ENCODE data around the gene NEURL4. TPM values are rescaled to one million over a fixed set of nuclear protein-coding genes. Genes with fewer than 3 reads are reported as not detected.

NEURL4 gene
- total and polyA plus RNA-seq, 2 donors (not counting 1 experiment from before 2014, with no cell fraction given), result 54.6 to 85.2 TPM

DNA sequence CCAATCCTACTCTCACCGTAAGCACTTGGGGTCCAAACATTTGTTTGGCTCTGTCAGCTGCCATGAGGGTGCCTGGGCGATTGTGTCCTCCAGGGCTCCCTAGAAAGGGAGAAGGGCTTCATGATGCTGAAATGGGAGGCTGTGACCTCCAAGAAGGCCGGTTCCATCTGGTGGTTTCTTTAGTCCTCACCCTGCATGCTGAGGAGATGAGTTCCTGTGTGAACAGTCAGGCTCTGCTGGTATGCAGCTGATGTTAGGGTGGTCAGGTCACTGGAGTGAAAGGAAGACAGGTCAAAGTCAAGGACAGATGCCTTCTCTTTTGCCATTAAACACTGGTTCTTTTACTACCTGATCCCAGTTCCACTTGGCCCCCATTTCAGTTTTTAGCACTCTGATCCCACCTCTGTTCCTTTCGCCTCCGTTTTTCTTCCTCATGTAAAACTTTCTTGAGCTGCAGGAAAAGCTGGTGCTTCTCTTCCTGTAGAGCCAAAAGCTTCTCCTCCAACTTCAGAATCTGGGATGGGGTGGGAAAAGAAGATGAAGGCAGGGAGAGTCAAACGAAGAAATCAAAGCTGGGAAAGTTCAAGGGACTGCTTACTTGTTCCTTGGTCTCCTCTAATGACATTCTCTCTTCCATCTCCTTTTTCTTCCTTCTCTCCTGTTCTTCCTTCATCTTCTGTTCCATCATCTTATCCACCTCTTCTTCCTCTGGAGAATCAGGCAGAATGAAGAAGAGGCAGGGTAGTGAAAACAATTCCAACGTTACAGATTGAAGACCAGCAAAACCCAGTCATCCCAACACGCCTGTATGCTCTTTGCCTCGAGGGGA is 15.0 kb downstream of the NEURL4 start:
- no peak for DNase-seq
- no peaks in the 10 kb centered on the region for H3K9me3 Mint-ChIP-seq (ENCODE audit: insufficient read depth)
- no peaks in the 10 kb centered on the region for H3K27me3 ChIP-seq (replicated peaks in 1 of 4; ENCODE audit: control extremely low read depth in 1 of 4, control insufficient read depth in 3 of 4, insufficient read depth in 4 of 4, low read length in 3 of 4)
- no peaks in the 10 kb centered on the region for H3K9me3 ChIP-seq (ENCODE audit: control extremely low read depth in 1 of 3, control insufficient read depth in 2 of 3, insufficient read depth in 1 of 3, low read length in 2 of 3)
- peak overlapping the region; percentile 73 to 90 (median 82) for H3K4me3 ChIP-seq (ENCODE audit: control extremely low read depth in 1 of 5, extremely low read depth in 1 of 5, insufficient read depth in 1 of 5, low read depth in 2 of 5, low read length in 4 of 5)
- H3K4me3 Mint-ChIP-seq, result peak overlapping the region; percentile 87
- intact Hi-C loops (cut with micrococcal nuclease), result loop anchor here (2.0 kb wide), 1 partner anchor 39 kb away; the partner anchor contains the start of gene KCTD11
- peaks cover 55% of the 10 kb centered on the region for H4K20me1 ChIP-seq (ENCODE audit: control insufficient read depth, insufficient read depth, low read length, poor library complexity, severe bottlenecking)
- no peaks in the 10 kb centered on the region for H3K27me3 Mint-ChIP-seq
- no peak for TF ChIP-seq EZH2 (IDR thresholded peaks at IDR 0.05; ENCODE audit: borderline replicate concordance, insufficient read depth, low read depth, low read length, poor library complexity, severe bottlenecking)
- TF ChIP-seq, protein P1, sequence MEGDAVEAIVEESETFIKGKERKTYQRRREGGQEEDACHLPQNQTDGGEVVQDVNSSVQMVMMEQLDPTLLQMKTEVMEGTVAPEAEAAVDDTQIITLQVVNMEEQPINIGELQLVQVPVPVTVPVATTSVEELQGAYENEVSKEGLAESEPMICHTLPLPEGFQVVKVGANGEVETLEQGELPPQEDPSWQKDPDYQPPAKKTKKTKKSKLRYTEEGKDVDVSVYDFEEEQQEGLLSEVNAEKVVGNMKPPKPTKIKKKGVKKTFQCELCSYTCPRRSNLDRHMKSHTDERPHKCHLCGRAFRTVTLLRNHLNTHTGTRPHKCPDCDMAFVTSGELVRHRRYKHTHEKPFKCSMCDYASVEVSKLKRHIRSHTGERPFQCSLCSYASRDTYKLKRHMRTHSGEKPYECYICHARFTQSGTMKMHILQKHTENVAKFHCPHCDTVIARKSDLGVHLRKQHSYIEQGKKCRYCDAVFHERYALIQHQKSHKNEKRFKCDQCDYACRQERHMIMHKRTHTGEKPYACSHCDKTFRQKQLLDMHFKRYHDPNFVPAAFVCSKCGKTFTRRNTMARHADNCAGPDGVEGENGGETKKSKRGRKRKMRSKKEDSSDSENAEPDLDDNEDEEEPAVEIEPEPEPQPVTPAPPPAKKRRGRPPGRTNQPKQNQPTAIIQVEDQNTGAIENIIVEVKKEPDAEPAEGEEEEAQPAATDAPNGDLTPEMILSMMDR (IDR thresholded peaks at IDR 0.05), result no peak
- WGBS (ENCODE audit: insufficient coverage), result 49% methylated on average over 6 of the region's 9 CpGs
- H3K27ac Mint-ChIP-seq, result peak overlapping the region; percentile 93
- H3K4me2 ChIP-seq (replicated peaks; ENCODE audit: low read depth, low read length, poor library complexity, severe bottlenecking), result peak overlapping the region; percentile 91
- ChIA-PET CTCF (interaction anchor here (1.0 to 2.2 kb wide), 10 partner anchors 8 to 268 kb away, joined by 3 to 19 read pairs (median 5); partner anchors contain the start of gene NEURL4), POLR2A (interaction anchor here (0.9 to 1.5 kb wide), 3 partner anchors 15 to 170 kb away, joined by 3 to 7 read pairs (median 4); partner anchors contain the start of genes NEURL4 and POLR2A)
- peaks cover 61% of the 10 kb centered on the region for H3K79me2 ChIP-seq (ENCODE audit: control insufficient read depth, insufficient read depth, low read length)
- peak overlapping the region; percentile 90 for H3K9ac ChIP-seq (ENCODE audit: low read length)
- H2AFZ ChIP-seq (ENCODE audit: insufficient read depth, low read depth, low read length, poor library complexity, severe bottlenecking), result no peak overlapping the region
- H3K4me1 Mint-ChIP-seq, result peaks cover 63% of the 10 kb centered on the region
- ATAC-seq (ENCODE audit: low read depth), result no peak
- H3K27ac ChIP-seq (ENCODE audit: low read length in 2 of 2), result peak overlapping the region; percentile 78 to 91
- H3K36me3 ChIP-seq (replicated peaks in 1 of 2; ENCODE audit: control extremely low read depth in 1 of 2, control insufficient read depth in 1 of 2, extremely low read depth in 1 of 2, insufficient read depth in 2 of 2, low read length in 1 of 2), result peaks cover 5 to 75% of the 10 kb centered on the region in 2 experiments
- H3K4me1 ChIP-seq (ENCODE audit: control insufficient read depth in 2 of 2, insufficient read depth in 2 of 2, low read length in 2 of 2), result peaks cover 33 to 55% of the 10 kb centered on the region in 2 donors

Data from B cell (primary cell).